Measurements from ENCODE around the gene ATP2A2. TPM values are rescaled to one million over a fixed set of nuclear protein-coding genes. Genes with fewer than 3 reads are reported as not detected.
"Not testable (repeated sequence)": the region's sequence is repeated elsewhere in the genome, so short reads cannot be mapped to it uniquely, and the experiment has no call there.

Gene ATP2A2
- total and polyA plus RNA-seq, 2 donors from 2014 or later: 37.2 to 221 TPM

DNA sequence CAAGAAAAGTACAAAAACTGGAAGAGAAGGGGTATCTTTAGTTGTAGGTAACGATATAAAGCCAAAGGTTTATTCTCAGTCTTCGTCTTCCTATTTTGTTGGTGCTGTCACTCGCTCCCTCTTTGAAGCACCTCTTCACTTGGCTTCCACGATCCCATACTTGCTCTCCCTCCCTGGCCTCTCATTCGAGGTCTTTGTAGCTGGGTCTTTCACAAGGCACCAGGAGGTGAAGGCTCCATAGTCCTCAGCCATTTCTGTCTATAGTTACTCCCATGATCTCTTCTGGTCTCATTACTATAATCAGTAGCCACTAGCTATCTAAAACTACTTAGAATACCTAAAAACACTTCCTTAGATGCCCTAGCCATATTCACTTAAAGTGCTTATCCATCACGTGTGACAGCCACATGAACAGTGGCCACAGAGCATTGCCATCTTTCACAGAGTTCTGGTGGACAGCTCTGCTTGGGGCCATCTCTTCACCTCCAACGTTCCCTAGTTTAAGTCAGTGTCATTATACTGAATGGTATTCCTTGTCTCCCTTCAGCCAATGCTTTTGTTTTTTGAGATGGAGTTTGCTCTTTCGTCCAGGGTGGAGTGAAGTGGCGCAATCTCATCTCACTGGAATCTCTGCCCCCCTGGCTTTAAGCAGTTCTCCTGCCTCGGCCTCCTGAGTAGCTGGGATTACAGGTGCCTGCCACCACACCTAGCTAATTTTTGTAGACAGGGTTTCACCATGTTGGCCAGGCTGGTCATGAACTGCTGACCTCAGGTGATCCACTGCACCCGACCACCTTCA, 57.1 kb downstream of the ATP2A2 start:
- no peak for FAIRE-seq

GRCh38 chr12:110338754-110339153, 57.7 kb downstream of the ATP2A2 start:
- Histone ChIP-seq H3K4me3 (ENCODE audit: low read length in 3 of 3) (no peak overlapping the region), H3K27me3 (ENCODE audit: control insufficient read depth, insufficient read depth, low read length) (no peaks in the 10 kb centered on the region), H3K9me3 (ENCODE audit: control insufficient read depth in 2 of 3, insufficient read depth in 1 of 3, low read length in 3 of 3) (no peaks in the 10 kb centered on the region), H3K4me1 (ENCODE audit: control insufficient read depth in 2 of 3, insufficient read depth in 2 of 3, low read depth in 1 of 3, low read length in 3 of 3) (no peaks in the 10 kb centered on the region), H3K27ac (ENCODE audit: low read depth in 2 of 2, low read length in 2 of 2) (no peak overlapping the region), H3K36me3 (ENCODE audit: control insufficient read depth in 2 of 3, insufficient read depth in 3 of 3, low read length in 3 of 3) (peaks cover 11 to 94% (median 77%) of the 10 kb centered on the region in 3 donors), H3K9ac (ENCODE audit: low read length in 3 of 3) (no peak overlapping the region)
- intact Hi-C loops (cut with DNase I): no loop called here
- DNase-seq (peak in 1 of 5 donors; percentile 4), FAIRE-seq (no peak)
- no peak for TF ChIP-seq CTCF (IDR thresholded peaks at IDR 0.05; ENCODE audit: borderline replicate concordance, extremely low read depth, insufficient read depth)

More for the DNA sequence above, 57.1 kb downstream of the ATP2A2 start:
- no peak for TF ChIP-seq CTCF (IDR thresholded peaks at IDR 0.05; ENCODE audit: borderline replicate concordance, extremely low read depth, insufficient read depth)
- no peak for DNase-seq
- intact Hi-C loops (cut with DNase I): no loop called here
- no peaks in the 10 kb centered on the region for H3K27me3 ChIP-seq (ENCODE audit: control insufficient read depth, insufficient read depth, low read length)
- H3K9me3 ChIP-seq (ENCODE audit: control insufficient read depth in 2 of 3, insufficient read depth in 1 of 3, low read length in 3 of 3): no peaks in the 10 kb centered on the region
- H3K27ac ChIP-seq (ENCODE audit: low read depth in 2 of 2, low read length in 2 of 2): no peak overlapping the region
- H3K4me1 ChIP-seq (ENCODE audit: control insufficient read depth in 2 of 3, insufficient read depth in 2 of 3, low read depth in 1 of 3, low read length in 3 of 3): no peaks in the 10 kb centered on the region
- no peak overlapping the region for H3K9ac ChIP-seq (ENCODE audit: low read length in 3 of 3)
- no peak overlapping the region for H3K4me3 ChIP-seq (ENCODE audit: low read length in 3 of 3)
- peaks cover 11 to 94% (median 75%) of the 10 kb centered on the region in 3 donors for H3K36me3 ChIP-seq (ENCODE audit: control insufficient read depth in 2 of 3, insufficient read depth in 3 of 3, low read length in 3 of 3)

- FAIRE-seq (no peak), DNase-seq (no peak)
- no peak for TF ChIP-seq CTCF (IDR thresholded peaks at IDR 0.05; ENCODE audit: borderline replicate concordance, extremely low read depth, insufficient read depth)
- Histone ChIP-seq H3K4me3 (ENCODE audit: low read length in 3 of 3) (no peak overlapping the region), H3K4me1 (ENCODE audit: control insufficient read depth in 2 of 3, insufficient read depth in 2 of 3, low read depth in 1 of 3, low read length in 3 of 3) (no peaks in the 10 kb centered on the region), H3K9me3 (ENCODE audit: control insufficient read depth in 2 of 3, insufficient read depth in 1 of 3, low read length in 3 of 3) (no peaks in the 10 kb centered on the region), H3K27me3 (ENCODE audit: control insufficient read depth, insufficient read depth, low read length) (no peaks in the 10 kb centered on the region), H3K36me3 (ENCODE audit: control insufficient read depth in 2 of 3, insufficient read depth in 3 of 3, low read length in 3 of 3) (peaks cover 17 to 94% (median 79%) of the 10 kb centered on the region in 3 donors), H3K27ac (ENCODE audit: low read depth in 2 of 2, low read length in 2 of 2) (no peak overlapping the region), H3K9ac (ENCODE audit: low read length in 3 of 3) (no peak overlapping the region)
- intact Hi-C loops (cut with DNase I): no loop called here
Observed at GRCh38 chr12:110339184-110339952, 58.3 kb downstream of the ATP2A2 start.

- intact Hi-C loops (cut with DNase I); H3K27me3 ChIP-seq (ENCODE audit: control insufficient read depth, insufficient read depth, low read length); H3K4me3 ChIP-seq (ENCODE audit: low read length in 3 of 3); H3K9ac ChIP-seq (ENCODE audit: low read length in 3 of 3); FAIRE-seq; DNase-seq; H3K27ac ChIP-seq (ENCODE audit: low read depth in 2 of 2, low read length in 2 of 2); H3K9me3 ChIP-seq (ENCODE audit: control insufficient read depth in 2 of 3, insufficient read depth in 1 of 3, low read length in 3 of 3); H3K4me1 ChIP-seq (ENCODE audit: control insufficient read depth in 2 of 3, insufficient read depth in 2 of 3, low read depth in 1 of 3, low read length in 3 of 3): not testable (repeated sequence)
- H3K36me3 ChIP-seq (ENCODE audit: control insufficient read depth in 2 of 3, insufficient read depth in 3 of 3, low read length in 3 of 3): peaks cover 17 to 94% (median 83%) of the 10 kb centered on the region in 3 donors
Observed at GRCh38 chr12:110340261-110340660, 59.2 kb downstream of the ATP2A2 start.
